CD4-positive, alpha-beta T cell treated with Interferon gamma for 1 hour (primary cell): ENCODE results near the gene RANBP17.
"Not testable (repeated sequence)": the region's sequence is repeated elsewhere in the genome, so short reads cannot be mapped to it uniquely, and the experiment has no call there.

Experiments used
- DNase-seq: peaks from one replicate; pipeline ENCODE4 v3.0.0-alpha.2; 2020

Gene RANBP17

DNA sequence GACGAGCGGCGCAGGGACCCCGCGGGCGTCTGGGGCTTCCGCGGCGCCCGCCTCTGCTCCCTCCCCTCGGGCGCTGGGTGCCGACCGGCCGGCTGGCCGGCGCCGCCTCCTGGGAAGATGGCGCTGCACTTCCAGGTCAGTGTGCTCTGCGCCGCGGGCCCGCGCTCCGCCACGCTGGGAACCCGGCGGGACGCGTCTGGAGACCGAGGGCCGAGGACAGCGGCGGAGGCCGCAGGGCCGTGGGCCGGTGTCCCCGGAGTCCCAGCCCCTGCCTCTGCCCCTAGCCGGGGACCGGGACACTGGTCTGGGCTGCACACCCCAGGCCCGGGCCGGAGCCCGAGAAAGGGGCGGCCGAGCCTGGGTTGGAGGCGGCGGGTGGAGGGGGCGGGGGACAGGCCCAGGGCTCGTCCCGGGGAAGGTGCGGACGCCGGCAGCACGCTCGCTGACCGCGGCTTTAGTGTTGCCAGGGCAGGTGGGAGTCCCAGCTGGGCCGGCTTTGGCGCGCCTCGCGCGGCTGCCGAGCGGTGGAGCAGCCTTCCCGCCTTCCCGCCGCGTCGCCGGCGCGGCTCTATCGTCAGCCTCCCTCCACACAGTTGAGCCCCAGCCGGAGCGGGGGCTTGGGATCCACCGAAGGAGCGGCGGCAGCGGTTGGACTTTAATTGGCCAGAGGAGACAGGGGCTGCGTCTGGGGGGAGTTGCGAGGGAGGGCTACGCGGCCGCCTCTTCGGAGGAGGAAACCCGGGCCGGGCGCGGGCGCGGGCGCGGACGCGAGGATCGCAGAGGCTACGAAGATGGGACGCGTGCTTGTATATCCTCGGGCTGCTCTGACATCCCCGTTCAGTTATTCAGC lies at the start of gene RANBP17:
TSS of gene RANBP17 (plus strand) at position 102 of the 850 bp plus-strand sequence.
- DNase-seq, result peak; percentile 9

DNA sequence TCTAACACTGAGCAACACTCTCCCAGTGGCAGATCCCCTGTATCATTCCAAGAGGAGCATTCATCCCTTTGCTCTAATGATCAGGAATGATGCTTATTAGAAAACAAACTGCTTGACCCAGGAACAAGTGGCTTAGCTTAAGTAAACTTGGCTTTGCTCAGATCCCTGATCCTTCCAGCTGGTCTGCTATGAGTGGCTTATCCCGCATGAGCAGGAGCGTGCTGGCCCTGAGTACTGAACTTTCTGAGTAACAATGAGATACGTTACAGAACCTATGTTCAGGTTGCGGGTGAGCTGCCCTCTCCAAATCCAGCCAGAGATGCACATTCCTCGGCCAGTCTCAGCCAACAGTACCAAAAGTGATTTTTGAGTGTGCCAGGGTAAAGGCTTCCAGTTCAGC lies 48.6 kb upstream of the RANBP17 start:
- DNase-seq, result no peak

GRCh38 chr5:170817195-170817594 lies 44.6 kb upstream of the RANBP17 start:
- DNase-seq, result no peak

- no peak for DNase-seq
Observed at GRCh38 chr5:170818232-170818631, 43.6 kb upstream of the RANBP17 start.

GRCh38 chr5:170819824-170820223 lies 42.0 kb upstream of the RANBP17 start:
- DNase-seq, result no peak

DNA sequence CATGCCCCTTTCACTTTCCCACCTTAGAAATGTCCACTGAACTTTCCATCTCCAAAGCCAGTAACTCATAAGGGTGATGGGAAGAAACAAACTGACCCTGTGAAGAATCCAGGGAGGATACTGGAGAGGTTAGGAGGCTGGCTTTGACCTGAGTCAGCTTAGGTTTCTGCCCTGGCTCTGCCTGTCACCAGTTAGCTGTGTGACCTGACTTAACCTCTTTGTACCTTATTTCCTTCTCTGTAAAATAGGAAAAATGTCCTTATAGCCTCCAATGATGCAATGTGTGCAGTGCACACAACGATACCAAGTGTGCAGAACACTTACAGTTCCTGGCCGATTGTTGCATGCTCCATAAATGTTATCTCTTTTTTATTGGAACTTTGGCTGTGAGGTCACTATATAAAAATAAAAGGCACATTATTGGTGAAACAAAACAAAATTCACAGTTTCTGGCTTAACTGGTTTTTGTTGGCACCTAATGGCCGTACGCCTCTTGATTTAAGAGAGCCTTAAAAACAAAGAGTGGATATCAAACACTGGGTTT lies 40.5 kb upstream of the RANBP17 start:
- DNase-seq, result no peak

DNA sequence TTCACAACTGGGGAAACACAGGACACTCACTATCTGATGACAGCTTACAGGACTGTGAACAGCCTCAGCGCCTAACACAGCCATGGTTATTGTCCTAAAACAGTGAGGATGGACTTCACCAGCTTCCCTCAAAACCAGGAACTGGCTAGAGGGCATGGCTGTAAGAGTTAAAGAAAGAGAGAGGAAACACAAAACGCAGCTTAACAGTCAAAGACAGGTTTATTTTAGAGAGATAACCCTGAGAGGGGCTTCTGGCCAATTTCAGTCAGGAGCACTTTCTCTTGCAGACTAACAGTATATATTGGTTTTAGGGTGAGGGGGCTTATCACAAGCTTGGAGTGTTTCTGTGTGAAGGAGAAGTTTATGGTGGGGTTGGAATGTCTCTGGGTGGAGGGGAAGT lies 35.7 kb upstream of the RANBP17 start:
- DNase-seq, result no peak

- no peak for DNase-seq
Observed at GRCh38 chr5:170832241-170832640, 29.6 kb upstream of the RANBP17 start.

- DNase-seq, result not testable (repeated sequence)
Observed at GRCh38 chr5:170833981-170834380, 27.8 kb upstream of the RANBP17 start.

DNA sequence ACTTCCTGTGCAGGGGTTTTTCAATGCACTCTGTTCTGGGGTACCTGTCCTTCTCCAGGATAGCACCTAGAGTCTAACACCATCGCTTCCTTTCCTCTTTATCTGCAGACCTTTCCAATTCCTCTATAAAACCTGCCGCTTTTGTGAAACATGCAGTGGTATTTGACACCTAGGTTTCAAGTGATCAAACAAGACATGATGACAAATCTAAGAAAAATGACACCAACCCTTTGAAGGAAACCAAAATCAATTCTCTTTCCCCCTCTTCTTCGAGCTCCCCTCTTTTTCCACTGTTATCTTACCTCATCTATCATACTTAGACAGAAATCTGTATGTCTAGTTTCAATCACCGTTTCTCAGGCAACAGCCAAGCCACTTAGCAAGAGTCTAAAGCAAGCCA lies 25.6 kb upstream of the RANBP17 start:
- DNase-seq, result no peak

- no peak for DNase-seq
Observed at GRCh38 chr5:170843870-170844269, 17.9 kb upstream of the RANBP17 start.

DNA sequence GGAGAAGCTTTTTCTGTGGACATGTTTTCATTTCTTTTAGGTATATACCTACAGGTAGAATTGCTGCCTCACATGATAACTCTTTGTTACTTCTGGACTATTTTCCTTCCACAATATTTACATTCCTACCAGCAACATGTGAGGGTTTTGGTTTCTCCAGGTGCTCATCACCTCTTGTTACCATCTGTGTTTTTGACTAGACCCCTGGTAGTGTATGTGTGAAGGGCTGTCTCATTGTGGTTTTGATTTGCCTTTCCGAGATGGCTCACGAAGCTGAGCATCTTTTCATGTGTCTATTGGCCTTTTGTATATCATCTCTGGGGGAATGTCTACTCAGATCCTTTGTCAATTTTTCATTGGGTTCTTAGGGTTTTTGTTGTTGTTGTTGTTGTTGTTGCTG lies 17.2 kb upstream of the RANBP17 start:
- DNase-seq, result no peak

GRCh38 chr5:170846416-170846815 lies 15.4 kb upstream of the RANBP17 start:
- DNase-seq, result no peak

- no peak for DNase-seq
Observed at GRCh38 chr5:170846846-170847245, 15.0 kb upstream of the RANBP17 start.

- no peak for DNase-seq
Observed at GRCh38 chr5:170848033-170848432, 13.8 kb upstream of the RANBP17 start.

DNA sequence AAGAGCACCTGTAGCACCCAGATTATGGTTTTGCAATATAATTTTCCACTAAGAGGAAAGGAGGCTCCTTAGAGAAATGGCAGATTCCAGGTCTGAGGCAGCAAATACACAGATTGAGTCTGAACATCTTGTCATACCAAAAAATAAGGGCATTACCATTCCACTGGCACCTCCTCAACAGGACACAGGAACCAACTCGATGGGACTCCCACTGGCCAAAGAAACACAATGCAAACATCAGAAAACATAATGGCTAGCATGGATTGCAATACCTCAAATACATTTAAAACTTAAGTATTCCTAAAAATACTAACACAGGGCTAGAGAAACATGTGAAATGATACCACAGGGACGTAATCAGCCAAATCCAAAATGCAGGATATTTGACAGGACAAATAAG lies 12.4 kb upstream of the RANBP17 start:
- DNase-seq, result no peak

GRCh38 chr5:170854566-170854965 lies 7.3 kb upstream of the RANBP17 start:
- no peak for DNase-seq

DNA sequence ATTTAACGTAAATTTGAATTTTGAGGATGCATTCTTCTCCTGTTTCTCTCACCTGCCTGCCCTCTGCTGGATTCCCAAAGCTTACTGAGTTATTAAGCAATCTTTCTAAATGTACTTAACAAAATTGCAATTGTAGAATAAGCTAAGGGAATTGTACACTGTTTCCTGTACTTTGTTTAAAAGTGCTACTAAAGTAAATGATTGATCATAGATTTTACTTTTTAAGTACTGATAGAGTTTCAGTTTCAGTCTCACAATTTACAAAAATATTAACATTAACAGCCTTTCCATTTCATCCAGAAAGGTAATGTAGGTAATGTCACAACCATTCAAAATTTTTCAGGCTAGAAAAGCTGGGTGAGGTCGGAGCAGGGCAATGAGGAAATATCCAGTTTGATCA lies 4.8 kb upstream of the RANBP17 start:
- no peak for DNase-seq

GRCh38 chr5:170860415-170860814 lies 1.4 kb upstream of the RANBP17 start:
- no peak for DNase-seq

DNA sequence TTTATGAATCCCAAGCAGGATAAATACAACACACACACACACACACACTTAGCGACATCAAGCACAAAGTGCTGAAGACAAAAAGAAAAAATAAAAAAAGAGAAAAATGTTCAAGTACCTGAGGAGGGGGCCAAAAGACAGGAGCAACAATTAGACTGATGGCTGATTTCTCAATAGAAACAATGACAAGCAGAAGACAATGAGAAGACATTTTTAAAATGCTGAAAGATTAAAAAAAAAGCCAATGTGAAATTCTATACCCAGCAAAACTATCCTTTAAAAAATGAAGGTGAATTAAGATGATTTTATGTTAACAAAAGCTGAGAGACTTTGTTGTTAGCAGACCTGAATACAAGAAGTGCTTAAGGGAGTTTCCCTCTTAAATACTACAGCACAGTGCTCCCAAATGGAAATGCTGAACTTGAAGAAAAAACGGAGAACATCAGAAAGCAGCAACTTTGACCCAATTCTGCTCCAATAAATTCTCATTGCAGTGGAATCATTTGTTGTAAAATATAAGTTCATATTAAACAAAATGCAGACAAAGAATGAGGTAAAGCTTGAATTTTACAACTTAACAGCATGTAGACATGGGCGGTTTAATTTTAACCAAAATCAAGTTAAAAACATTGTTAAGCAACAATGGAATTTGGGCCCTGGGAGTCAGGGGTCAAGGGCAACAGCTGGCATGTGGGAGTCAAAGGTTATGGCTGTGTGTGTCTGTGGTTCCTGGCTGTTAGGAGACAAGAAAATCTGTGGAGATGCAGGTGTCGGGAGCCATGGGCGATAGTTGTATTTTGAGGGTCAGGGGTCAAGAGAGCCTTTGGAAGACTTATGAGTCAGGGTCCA lies 776 bp upstream of the RANBP17 start:
- DNase-seq, result no peak

- DNase-seq, result no peak
Observed at GRCh38 chr5:170861667-170861916, 226 bp upstream of the RANBP17 start.

GRCh38 chr5:170863646-170864045 lies 1.8 kb downstream of the RANBP17 start:
- no peak for DNase-seq

DNA sequence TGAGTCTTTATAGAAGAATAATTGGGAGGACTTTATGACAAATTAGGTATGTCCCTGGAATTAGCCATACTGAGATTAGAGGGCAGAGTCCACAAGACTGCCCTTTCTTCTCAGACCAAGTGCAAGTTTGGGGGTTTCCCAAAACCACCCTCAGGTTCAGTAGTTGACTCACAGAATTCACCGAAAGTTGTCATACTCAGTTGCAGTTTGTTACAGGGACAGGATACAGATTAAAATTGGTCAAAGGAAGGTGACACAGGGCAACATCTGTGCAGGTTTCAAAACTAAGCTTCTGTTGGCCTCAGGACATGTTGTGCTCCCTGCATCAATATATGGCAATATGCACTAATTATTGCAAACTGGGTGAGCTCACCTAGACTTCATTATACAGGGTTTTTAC lies 3.8 kb downstream of the RANBP17 start:
- no peak for DNase-seq

DNA sequence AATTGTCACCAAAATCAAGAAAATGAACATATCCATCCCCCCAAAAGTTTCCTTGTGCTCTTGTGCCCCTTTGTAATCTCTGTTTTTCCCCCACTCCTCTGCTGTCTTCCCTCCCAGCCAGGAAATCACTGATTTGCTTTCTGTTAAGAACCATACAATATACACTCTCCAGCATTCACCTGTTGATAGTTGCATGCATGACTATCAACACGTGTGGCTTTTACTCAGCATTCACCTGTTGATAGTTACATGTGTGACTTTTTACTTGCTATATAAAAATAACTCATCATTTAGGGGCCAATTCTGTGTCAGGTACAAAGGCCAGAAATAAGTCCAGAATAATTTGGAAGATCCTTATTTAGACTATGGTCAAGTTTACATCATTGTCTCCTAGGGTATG lies 6.0 kb downstream of the RANBP17 start:
- DNase-seq, result no peak
